ENCODE measurements around the gene KLK7.

Gene KLK7

GRCh38 chr19:50968716-50969412 is 14.9 kb downstream of the KLK7 start:
- Histone ChIP-seq H3K27me3 (ENCODE audit: low read length) (no peaks in the 10 kb centered on the region), H3K4me3 (ENCODE audit: insufficient read depth, low read length, poor library complexity, severe bottlenecking) (no peak overlapping the region), H3F3A (ENCODE audit: insufficient read depth) (no peaks in the 10 kb centered on the region), H3K4me2 (ENCODE audit: low read depth, low read length, poor library complexity, severe bottlenecking) (no peak overlapping the region), H3K79me2 (ENCODE audit: insufficient read depth, low read length) (no peaks in the 10 kb centered on the region), H4K20me1 (ENCODE audit: low read depth, low read length) (no peaks in the 10 kb centered on the region), H3K36me3 (ENCODE audit: low read length) (no peaks in the 10 kb centered on the region), H3K27ac (ENCODE audit: low read depth, low read length) (no peak overlapping the region), H3K9me3 (ENCODE audit: insufficient read depth, low read length) (no peaks in the 10 kb centered on the region), H2AFZ (ENCODE audit: low read depth, low read length, severe bottlenecking) (no peak overlapping the region), H3K9me2 (replicated peaks; ENCODE audit: insufficient read depth, low read length) (no peaks in the 10 kb centered on the region), H3K9ac (ENCODE audit: low read length) (no peak overlapping the region)
- TF ChIP-seq EZH2phosphoT487 (conservative IDR thresholded peaks at IDR 0.05; ENCODE audit: low read length) (no peak), CTCF (IDR thresholded peaks at IDR 0.05; ENCODE audit: insufficient read depth, low read length, poor library complexity, severe bottlenecking) (no peak)

- Histone ChIP-seq H4K20me1 (ENCODE audit: low read depth, low read length) (no peaks in the 10 kb centered on the region), H3K27me3 (ENCODE audit: low read length) (no peaks in the 10 kb centered on the region), H3K79me2 (ENCODE audit: insufficient read depth, low read length) (no peaks in the 10 kb centered on the region), H2AFZ (ENCODE audit: low read depth, low read length, severe bottlenecking) (no peak overlapping the region), H3K9me2 (replicated peaks; ENCODE audit: insufficient read depth, low read length) (no peaks in the 10 kb centered on the region), H3F3A (ENCODE audit: insufficient read depth) (no peaks in the 10 kb centered on the region), H3K27ac (ENCODE audit: low read depth, low read length) (no peak overlapping the region), H3K9me3 (ENCODE audit: insufficient read depth, low read length) (no peaks in the 10 kb centered on the region), H3K36me3 (ENCODE audit: low read length) (no peaks in the 10 kb centered on the region), H3K4me2 (ENCODE audit: low read depth, low read length, poor library complexity, severe bottlenecking) (no peak overlapping the region), H3K9ac (ENCODE audit: low read length) (no peak overlapping the region), H3K4me3 (ENCODE audit: insufficient read depth, low read length, poor library complexity, severe bottlenecking) (no peak overlapping the region)
- TF ChIP-seq CTCF (IDR thresholded peaks at IDR 0.05; ENCODE audit: insufficient read depth, low read length, poor library complexity, severe bottlenecking) = no peak
- TF ChIP-seq EZH2phosphoT487 (conservative IDR thresholded peaks at IDR 0.05; ENCODE audit: low read length) = no peak
Observed at GRCh38 chr19:50967929-50968715, 15.6 kb downstream of the KLK7 start.

GRCh38 chr19:50964266-50964665 is 19.5 kb downstream of the KLK7 start:
- Histone ChIP-seq H3K4me3 (ENCODE audit: insufficient read depth, low read length, poor library complexity, severe bottlenecking) (no peak overlapping the region), H3K4me2 (ENCODE audit: low read depth, low read length, poor library complexity, severe bottlenecking) (no peak overlapping the region), H3K9me2 (replicated peaks; ENCODE audit: insufficient read depth, low read length) (no peaks in the 10 kb centered on the region), H3F3A (ENCODE audit: insufficient read depth) (no peaks in the 10 kb centered on the region), H3K9me3 (ENCODE audit: insufficient read depth, low read length) (no peaks in the 10 kb centered on the region), H2AFZ (ENCODE audit: low read depth, low read length, severe bottlenecking) (no peak overlapping the region), H4K20me1 (ENCODE audit: low read depth, low read length) (no peaks in the 10 kb centered on the region), H3K79me2 (ENCODE audit: insufficient read depth, low read length) (no peaks in the 10 kb centered on the region), H3K9ac (ENCODE audit: low read length) (no peak overlapping the region), H3K36me3 (ENCODE audit: low read length) (no peaks in the 10 kb centered on the region), H3K27ac (ENCODE audit: low read depth, low read length) (no peak overlapping the region), H3K27me3 (ENCODE audit: low read length) (no peaks in the 10 kb centered on the region)
- TF ChIP-seq EZH2phosphoT487 (conservative IDR thresholded peaks at IDR 0.05; ENCODE audit: low read length) = no peak
- TF ChIP-seq CTCF (IDR thresholded peaks at IDR 0.05; ENCODE audit: insufficient read depth, low read length, poor library complexity, severe bottlenecking) = no peak

Data from SU-DHL-6 (cell line).